Vagina (tissue), 2 donors: ENCODE results near the gene C9orf85.

ENCODE experiments used
- CTCF ChIP-seq, 3 experiments: fragments of 450-650 bp in 2 of 3; fragments of 200-600 bp in 1 of 3; sonication (generic) in 1 of 3; IDR thresholded peaks; one replicate each; pipeline ENCODE4 v1.5.1; 2017 to 2019; ENCODE audit warnings: antibody characterized with exemption in 3 of 3, mild to moderate bottlenecking in 2 of 3, moderate library complexity in 2 of 3
- POLR2A ChIP-seq, 2 donors: fragments of 450-650 bp; IDR thresholded peaks; one replicate each; pipeline ENCODE4 v1.6.1; 2017; ENCODE audit warnings: antibody characterized with exemption in 2 of 2, mild to moderate bottlenecking in 2 of 2, moderate library complexity in 2 of 2

DNA sequence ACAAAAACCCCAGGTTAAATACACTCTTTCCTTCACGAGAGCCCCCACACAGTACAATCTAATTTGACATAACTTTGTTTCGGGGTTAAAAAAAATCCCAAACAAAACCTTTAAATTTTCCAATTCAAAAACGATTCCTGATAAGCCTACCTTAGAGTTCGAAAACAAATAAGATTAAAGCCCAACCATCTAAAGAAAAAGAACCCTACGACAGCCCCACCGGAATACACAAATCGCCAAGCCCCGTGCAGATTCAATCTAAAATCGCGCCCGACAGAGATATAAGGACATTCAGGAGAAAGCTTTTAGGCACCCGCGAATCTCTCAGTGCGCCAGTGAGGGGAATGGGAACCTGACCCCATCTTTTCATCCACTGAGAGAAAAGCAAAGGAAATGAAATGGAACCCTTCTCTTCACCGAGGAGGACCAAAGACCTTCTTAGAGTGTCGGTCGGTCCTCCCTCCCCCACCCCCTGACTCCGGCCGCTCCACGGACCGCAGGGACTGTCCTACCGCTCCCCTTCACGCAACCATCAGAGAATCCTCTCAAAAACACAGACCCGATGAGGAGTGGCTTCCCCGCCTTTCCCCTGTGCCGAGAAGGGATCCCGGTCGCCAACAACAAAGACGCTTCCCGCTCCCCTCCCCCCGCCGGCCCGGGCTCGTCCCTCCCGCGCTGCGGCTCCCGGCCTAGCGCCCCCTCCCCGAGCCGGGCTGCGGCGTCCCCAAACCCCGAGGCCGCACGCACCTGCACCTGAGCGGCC lies 1.4 kb upstream of the C9orf85 start:
- TF ChIP-seq CTCF (IDR thresholded peaks at IDR 0.05) (no peak), POLR2A (IDR thresholded peaks at IDR 0.05) (no peak)
